Measurements from ENCODE around the gene TICAM1. TPM values are rescaled to one million over a fixed set of nuclear protein-coding genes. Genes with fewer than 3 reads are reported as not detected.
A peak's percentile ranks its signal among the peaks of the same experiment; 100 is the strongest.
"Not testable (repeated sequence)": the region's sequence is repeated elsewhere in the genome, so short reads cannot be mapped to it uniquely, and the experiment has no call there.

Gene TICAM1
- total and polyA plus RNA-seq, 2 of the 13 experiments (the other 11 are each of a cell fraction or from before 2014, with no cell fraction given) = 0.33 to 0.95 TPM

DNA sequence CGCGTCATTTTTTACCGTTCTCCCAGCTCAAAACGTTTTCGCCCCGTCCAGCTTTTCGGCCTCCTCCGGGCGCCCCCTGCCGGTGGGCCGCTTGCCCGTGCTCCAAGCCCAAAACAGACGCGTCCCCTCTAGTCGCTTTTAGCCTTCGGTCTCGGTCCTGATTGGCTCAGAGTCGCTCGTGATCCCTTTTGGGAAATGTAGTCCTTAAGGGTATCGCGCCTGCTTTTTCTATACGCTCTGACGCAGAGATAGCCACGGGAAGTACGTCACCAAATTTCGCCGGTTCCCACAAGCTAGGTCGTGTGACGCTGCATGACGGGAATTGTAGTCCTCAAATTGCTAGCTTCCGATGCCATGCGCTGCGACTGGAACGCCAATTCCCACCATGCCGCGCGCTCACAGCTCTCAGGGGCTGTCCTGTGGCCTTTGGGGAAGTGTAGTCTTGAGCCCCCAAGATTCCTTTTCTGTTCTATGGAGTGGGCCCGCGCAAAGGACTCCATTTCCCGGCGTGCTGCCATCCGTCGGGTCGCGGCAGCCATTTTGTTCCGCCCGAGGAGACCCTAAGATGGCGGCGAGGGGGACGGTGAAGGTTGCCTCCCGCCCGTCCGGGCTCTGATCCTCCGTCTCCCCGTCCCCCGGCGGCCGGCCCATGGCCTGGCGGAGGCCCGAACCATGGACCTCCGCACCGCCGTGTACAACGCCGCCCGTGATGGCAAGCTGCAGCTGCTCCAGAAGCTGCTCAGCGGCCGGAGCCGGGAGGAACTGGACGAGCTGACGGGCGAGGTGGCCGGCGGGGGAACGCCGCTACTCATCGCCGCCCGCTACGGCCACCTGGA is 40.1 kb downstream of the TICAM1 start, which contains the start of gene FEM1A (continued):
- no peak; the same call in 1 of the 2 replicates for TF ChIP-seq SOX13 (IDR thresholded peaks at IDR 0.05)
- 0 out of 4 replicates have a peak, but pooled peaks of 1 of the 2 experiments have one; percentile 12 for TF ChIP-seq SOX13 (CRISPR knock-in tag; conservative IDR thresholded peaks at IDR 0.05 in 1 of 2, IDR thresholded peaks at IDR 0.05 in 1 of 2)
- TF ChIP-seq, protein P1, sequence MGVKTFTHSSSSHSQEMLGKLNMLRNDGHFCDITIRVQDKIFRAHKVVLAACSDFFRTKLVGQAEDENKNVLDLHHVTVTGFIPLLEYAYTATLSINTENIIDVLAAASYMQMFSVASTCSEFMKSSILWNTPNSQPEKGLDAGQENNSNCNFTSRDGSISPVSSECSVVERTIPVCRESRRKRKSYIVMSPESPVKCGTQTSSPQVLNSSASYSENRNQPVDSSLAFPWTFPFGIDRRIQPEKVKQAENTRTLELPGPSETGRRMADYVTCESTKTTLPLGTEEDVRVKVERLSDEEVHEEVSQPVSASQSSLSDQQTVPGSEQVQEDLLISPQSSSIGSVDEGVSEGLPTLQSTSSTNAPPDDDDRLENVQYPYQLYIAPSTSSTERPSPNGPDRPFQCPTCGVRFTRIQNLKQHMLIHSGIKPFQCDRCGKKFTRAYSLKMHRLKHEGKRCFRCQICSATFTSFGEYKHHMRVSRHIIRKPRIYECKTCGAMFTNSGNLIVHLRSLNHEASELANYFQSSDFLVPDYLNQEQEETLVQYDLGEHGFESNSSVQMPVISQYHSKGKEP (CRISPR knock-in tag; IDR thresholded peaks at IDR 0.05) = 0 out of 2 replicates have a peak, but pooled peaks have one; percentile 36
- peak; percentile 59; the same call in 1 of the 2 replicates for TF ChIP-seq RFX5 (IDR thresholded peaks at IDR 0.05; ENCODE audit: low read depth, low read length)
- TF ChIP-seq ZFAT (CRISPR knock-in tag; conservative IDR thresholded peaks at IDR 0.05) = no peak
- TF ChIP-seq ZNF589 (CRISPR knock-in tag; conservative IDR thresholded peaks at IDR 0.05) = no peak
- TF ChIP-seq ZNF124 (CRISPR knock-in tag; IDR thresholded peaks at IDR 0.05) = no peak

DNA sequence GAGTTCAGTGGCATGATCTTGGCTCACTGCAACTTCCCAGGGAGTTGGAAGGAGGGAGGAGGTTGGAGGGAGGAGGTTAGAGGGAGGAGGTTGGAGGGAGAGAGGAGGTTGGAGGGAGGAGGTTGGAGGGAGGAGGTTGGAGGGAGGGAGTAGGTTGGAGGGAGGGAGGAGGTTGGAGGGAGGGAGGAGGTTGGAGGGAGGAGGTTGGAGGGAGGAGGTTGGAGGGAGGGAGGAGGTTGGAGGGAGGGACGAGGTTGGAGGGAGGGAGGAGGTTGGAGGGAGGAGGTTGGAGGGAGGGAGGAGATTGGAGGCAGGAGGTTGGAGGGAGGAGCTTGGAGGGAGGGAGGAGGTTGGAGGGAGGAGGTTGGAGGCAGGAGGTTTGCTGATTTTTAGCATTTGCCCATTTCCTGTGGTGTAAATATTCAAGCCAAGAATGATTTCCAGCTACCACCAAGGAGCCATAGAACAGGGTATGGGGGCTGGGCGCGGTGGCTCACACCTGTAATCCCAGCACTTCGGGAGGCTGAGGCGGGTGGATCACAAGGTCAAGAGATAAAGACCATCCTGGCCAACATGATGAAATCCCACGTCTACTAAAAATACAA is 45.0 kb downstream of the TICAM1 start:
- H3K4me3 ChIP-seq (replicated peaks in 1 of 3; ENCODE audit: insufficient read depth in 1 of 3, low read depth in 2 of 3, low read length in 3 of 3); BruUV-seq (replicated peaks); H3K27ac ChIP-seq (ENCODE audit: extremely low read length, insufficient read depth, low read length); FAIRE-seq; ATAC-seq; DNase-seq (ENCODE audit: low spot score); H3K79me2 ChIP-seq (ENCODE audit: insufficient read depth, low read length); H4K20me1 ChIP-seq (ENCODE audit: insufficient read depth, low read length); CTCF ChIA-PET (ENCODE audit: low intra/inter-chr PET ratio, low total read pairs); intact Hi-C loops (cut with micrococcal nuclease; ENCODE audit: unreplicated experiment); in situ Hi-C loops (cut with HindIII; ENCODE audit: extremely low pct_ligation_motif_present, low pct_unique_long_range_greater_than_20kb); H2AFZ ChIP-seq (ENCODE audit: low read length); H3K9me3 ChIP-seq (ENCODE audit: low read length); H3K9ac ChIP-seq (ENCODE audit: insufficient read depth, low read depth, low read length); H3K36me3 ChIP-seq (replicated peaks in 1 of 2; ENCODE audit: control insufficient read depth in 1 of 2, insufficient read depth in 2 of 2, low read length in 2 of 2); H3K27me3 ChIP-seq (ENCODE audit: control insufficient read depth in 1 of 2, insufficient read depth in 2 of 2, low read length in 2 of 2); H3K4me2 ChIP-seq (ENCODE audit: low read depth, low read length); POLR2A ChIA-PET: not testable (repeated sequence)
- H3K4me1 ChIP-seq (ENCODE audit: insufficient read depth, low read length) = peaks cover 13% of the 10 kb centered on the region; the same call in 1 of the 2 replicates
- 47% methylated on average over 6 of the region's 6 CpGs for whole genome bisulfite sequencing (ENCODE audit: low lambda C conversion rate)
- TF ChIP-seq PCBP1 (IDR thresholded peaks at IDR 0.05; ENCODE audit: borderline replicate concordance, low read depth, low read length) = 0 out of 2 replicates have a peak, but pooled peaks have one; percentile 49
- TF ChIP-seq HNRNPK (IDR thresholded peaks at IDR 0.05; ENCODE audit: low read depth, low read length, poor library complexity, severe bottlenecking) = peak; percentile 53

Measured in HepG2 (cell line).